Heart left ventricle (tissue), 13 donors: ENCODE measurements around the gene MALL.

Source experiments
- POLR2A ChIP-seq, 2 donors: fragments of 450-650 bp; IDR thresholded peaks; one replicate each; pipeline ENCODE4 v1.6.1; 2017; ENCODE audit warnings: antibody characterized with exemption in 2 of 2, mild to moderate bottlenecking in 2 of 2, moderate library complexity in 2 of 2
- TF ChIP-seq, protein P1 (sequence below), 12 donors: fragments of 200-600 bp; sonication (generic) in 4 of 12; IDR thresholded peaks; one replicate each; pipeline versions ENCODE4 v1.5.0 to v1.8.0; 2018 to 2022; ENCODE audit warnings: antibody characterized with exemption in 12 of 12, mild to moderate bottlenecking in 5 of 12
- donor health status: ischemic (EF 13 %, LVEDD 7.1; RV severe dilation, severe dysfunction).
- donor health status: DM: no; HTN: yes; CAD: no.
- donor health status: DM: no; HTN: no; CAD: no.
- donor health status: ischemic (EF 25% LVEDD 6.9; RV normal size, moderate dysfunction).
- donor health status: ischemic (EF 25% LVEDD 5.7; RV mildly dilated, moderate dysfunction).
- donor health status: ischemic (EF 35%, LVEDD 5.7; RV mildly dilated, moderate dysfunction).
- donor health status: nonischemic (EF 11% LVEDD 7.7; RV severe dilation, severe dysfunction).
- donor health status: DM: yes; HTN: yes; CAD: no.
- donor health status: PGD.
- donor health status: ischemic (EF 29% LVEDD 5.4; RV normal size, mild dysfunction).
- donor health status: nonischemic (EF 23%, LVEDD 6.1; RV moderate dilation, normal function).

DNA sequence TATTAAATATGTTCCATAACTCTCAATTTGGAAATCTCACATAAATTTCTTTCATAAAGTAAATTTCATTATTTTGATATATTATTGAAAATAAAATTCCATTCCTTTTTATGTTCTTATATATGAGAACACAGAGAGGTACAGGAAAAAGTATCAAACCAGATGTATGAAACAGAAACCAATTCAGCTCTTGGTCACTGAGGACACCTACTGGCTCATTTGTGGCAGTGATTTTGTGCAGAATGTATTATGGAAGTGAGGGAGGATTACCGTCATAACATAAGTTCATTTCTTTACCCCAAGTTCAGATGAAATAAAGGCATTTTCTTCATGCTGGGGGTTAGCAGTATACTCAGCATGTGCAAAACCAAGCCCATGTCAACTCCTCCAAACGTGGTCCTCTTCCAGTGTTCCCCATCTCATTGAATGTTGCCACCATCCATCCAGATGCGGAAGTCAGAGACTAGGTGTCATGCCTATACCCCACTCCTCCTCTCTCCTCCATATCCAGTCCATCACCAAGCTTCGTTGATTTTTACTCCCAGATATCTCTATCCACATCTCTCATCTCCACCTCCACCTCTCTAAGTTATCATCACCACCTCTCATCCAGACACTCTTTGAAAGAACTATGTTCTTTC lies 41.7 kb upstream of the MALL start:
- TF ChIP-seq, protein P1, sequence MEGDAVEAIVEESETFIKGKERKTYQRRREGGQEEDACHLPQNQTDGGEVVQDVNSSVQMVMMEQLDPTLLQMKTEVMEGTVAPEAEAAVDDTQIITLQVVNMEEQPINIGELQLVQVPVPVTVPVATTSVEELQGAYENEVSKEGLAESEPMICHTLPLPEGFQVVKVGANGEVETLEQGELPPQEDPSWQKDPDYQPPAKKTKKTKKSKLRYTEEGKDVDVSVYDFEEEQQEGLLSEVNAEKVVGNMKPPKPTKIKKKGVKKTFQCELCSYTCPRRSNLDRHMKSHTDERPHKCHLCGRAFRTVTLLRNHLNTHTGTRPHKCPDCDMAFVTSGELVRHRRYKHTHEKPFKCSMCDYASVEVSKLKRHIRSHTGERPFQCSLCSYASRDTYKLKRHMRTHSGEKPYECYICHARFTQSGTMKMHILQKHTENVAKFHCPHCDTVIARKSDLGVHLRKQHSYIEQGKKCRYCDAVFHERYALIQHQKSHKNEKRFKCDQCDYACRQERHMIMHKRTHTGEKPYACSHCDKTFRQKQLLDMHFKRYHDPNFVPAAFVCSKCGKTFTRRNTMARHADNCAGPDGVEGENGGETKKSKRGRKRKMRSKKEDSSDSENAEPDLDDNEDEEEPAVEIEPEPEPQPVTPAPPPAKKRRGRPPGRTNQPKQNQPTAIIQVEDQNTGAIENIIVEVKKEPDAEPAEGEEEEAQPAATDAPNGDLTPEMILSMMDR (IDR thresholded peaks at IDR 0.05): peak; percentile 68 to 88 (median 82)
- no peak for TF ChIP-seq POLR2A (IDR thresholded peaks at IDR 0.05)
